HG02885 (cell line): ENCODE measurements around the gene SNX25.

Experiments used
- ATAC-seq: cut with Tn5 transposase; IDR thresholded peaks from one replicate; pipeline ENCODE4 v1.9.1; 2021; ENCODE audit warnings: mild to moderate bottlenecking; ENCODE audit not compliant: unreplicated experiment, poor library complexity

The SNX25 gene

GRCh38 chr4:185363251-185363650 is 153.9 kb downstream of the SNX25 start:
- ATAC-seq: no peak

- no peak for ATAC-seq
Measured at GRCh38 chr4:185364886-185365285, 155.5 kb downstream of the SNX25 start.

- no peak for ATAC-seq
Measured at GRCh38 chr4:185369731-185370130, 160.3 kb downstream of the SNX25 start.

- no peak for ATAC-seq
Measured at GRCh38 chr4:185370268-185370949, 161.0 kb downstream of the SNX25 start.

GRCh38 chr4:185371702-185372101 is 162.3 kb downstream of the SNX25 start:
- ATAC-seq: no peak

- no peak for ATAC-seq
Measured at GRCh38 chr4:185374027-185374426, 164.6 kb downstream of the SNX25 start.

- no peak for ATAC-seq
Measured at GRCh38 chr4:185374573-185374972, 165.2 kb downstream of the SNX25 start.

- ATAC-seq: no peak
Measured at GRCh38 chr4:185378264-185378663, 168.9 kb downstream of the SNX25 start.

GRCh38 chr4:185379326-185380295 is 170.2 kb downstream of the SNX25 start:
- no peak for ATAC-seq

GRCh38 chr4:185380320-185380719 is 170.9 kb downstream of the SNX25 start:
- ATAC-seq: no peak

- no peak for ATAC-seq
Measured at GRCh38 chr4:185381288-185382196, 172.1 kb downstream of the SNX25 start.

GRCh38 chr4:185382754-185383153 is 173.4 kb downstream of the SNX25 start:
- no peak for ATAC-seq

- no peak for ATAC-seq
Measured at GRCh38 chr4:185383451-185383850, 174.1 kb downstream of the SNX25 start.

- no peak for ATAC-seq
Measured at GRCh38 chr4:185384061-185384460, 174.7 kb downstream of the SNX25 start.

GRCh38 chr4:185384930-185385331 is 175.5 kb downstream of the SNX25 start:
- no peak for ATAC-seq

- no peak for ATAC-seq
Measured at GRCh38 chr4:185387957-185388356, 178.6 kb downstream of the SNX25 start.

- no peak for ATAC-seq
Measured at GRCh38 chr4:185390941-185391340, 181.5 kb downstream of the SNX25 start.

GRCh38 chr4:185392156-185392555 is 182.8 kb downstream of the SNX25 start:
- no peak for ATAC-seq

GRCh38 chr4:185394568-185395237 is 185.3 kb downstream of the SNX25 start:
- no peak for ATAC-seq
